Activated CD8-positive, alpha-beta memory T cell treated with anti-CD3 and anti-CD28 coated beads, Interleukin-2, amount 10 ng/mL, durations not matched to agents 7 days and 5 days (primary cell): ENCODE measurements around the gene FAM149B1. TPM values are rescaled to one million over a fixed set of nuclear protein-coding genes. Genes with fewer than 3 reads are reported as not detected.
A peak's percentile ranks its signal among the peaks of the same experiment; 100 is the strongest.

ENCODE experiments used
- ATAC-seq: fragments of 150-1000 bp; cut with Tn5 transposase; one replicate; pipeline ENCODE4 v1.10.0; 2021; ENCODE audit warnings: moderate library complexity
- CTCF ChIA-PET: fragments of 350-600 bp; sonication (Branson Sonifier 250); formaldehyde crosslinking; loops from one replicate; lab custom pipeline; 2021; ENCODE audit warnings: antibody characterized with exemption; lab: Charles Lee
- DNase-seq: peaks from one replicate; pipeline ENCODE4 v3.0.0-alpha.2; 2020
- H3K27ac Mint-ChIP-seq: one replicate; pipeline ENCODE4 v1.8.0; 2021; ENCODE audit warnings: mild to moderate bottlenecking, mixed read lengths
- H3K27me3 Mint-ChIP-seq: one replicate; pipeline ENCODE4 v1.8.0; 2021; ENCODE audit warnings: mixed read lengths
- H3K36me3 Mint-ChIP-seq: one replicate; pipeline ENCODE4 v1.8.0; 2021; ENCODE audit warnings: mild to moderate bottlenecking, mixed read lengths
- H3K4me1 Mint-ChIP-seq: one replicate; pipeline ENCODE4 v1.8.0; 2021; ENCODE audit warnings: mixed read lengths
- H3K4me3 Mint-ChIP-seq: one replicate; pipeline ENCODE4 v1.8.0; 2021; ENCODE audit warnings: mild to moderate bottlenecking, moderate library complexity, mixed read lengths
- H3K9me3 Mint-ChIP-seq: one replicate; pipeline ENCODE4 v1.8.0; 2022; ENCODE audit warnings: low read depth, mixed read lengths
- total RNA-seq, 2 experiments: library from RNA; stranded (reverse); gene quantifications; one replicate each; pipeline ENCODE4 v1.2.3, GENCODE V29; 2021

Gene FAM149B1
- total RNA-seq, 2 experiments from 2014 or later, result 13.4 to 14.7 TPM

GRCh38 chr10:73220989-73221388, 53.1 kb downstream of the FAM149B1 start:
- Mint-ChIP-seq H3K4me1 (no peaks in the 10 kb centered on the region), H3K36me3 (peaks cover 24% of the 10 kb centered on the region), H3K27me3 (no peaks in the 10 kb centered on the region), H3K4me3 (no peak overlapping the region), H3K27ac (no peak overlapping the region), H3K9me3 (no peaks in the 10 kb centered on the region)
- CTCF ChIA-PET, result no interaction called here
- ATAC-seq, result no peak
- DNase-seq, result no peak

GRCh38 chr10:73225518-73225917, 57.6 kb downstream of the FAM149B1 start:
- ATAC-seq (no peak), DNase-seq (no peak)
- Mint-ChIP-seq H3K27ac (no peak overlapping the region), H3K36me3 (peaks cover 8% of the 10 kb centered on the region), H3K4me3 (no peak overlapping the region), H3K27me3 (no peaks in the 10 kb centered on the region), H3K4me1 (no peaks in the 10 kb centered on the region), H3K9me3 (no peaks in the 10 kb centered on the region)
- CTCF ChIA-PET, result no interaction called here

- no peak for DNase-seq
- no peak overlapping the region for H3K4me3 Mint-ChIP-seq
Observed at GRCh38 chr10:73226663-73227062, 58.7 kb downstream of the FAM149B1 start.

GRCh38 chr10:73228247-73228646, 60.3 kb downstream of the FAM149B1 start:
- no peaks in the 10 kb centered on the region for H3K27me3 Mint-ChIP-seq
- no peak overlapping the region for H3K27ac Mint-ChIP-seq
- CTCF ChIA-PET, result no interaction called here
- ATAC-seq (no peak), DNase-seq (no peak)
- no peaks in the 10 kb centered on the region for H3K9me3 Mint-ChIP-seq
- no peaks in the 10 kb centered on the region for H3K4me1 Mint-ChIP-seq
- peaks cover 16% of the 10 kb centered on the region for H3K36me3 Mint-ChIP-seq
- no peak overlapping the region for H3K4me3 Mint-ChIP-seq

More at GRCh38 chr10:73226663-73227062, 58.7 kb downstream of the FAM149B1 start:
- H3K9me3 Mint-ChIP-seq, result no peaks in the 10 kb centered on the region
- H3K36me3 Mint-ChIP-seq, result peaks cover 12% of the 10 kb centered on the region
- no peaks in the 10 kb centered on the region for H3K4me1 Mint-ChIP-seq
- CTCF ChIA-PET, result no interaction called here
- no peak overlapping the region for H3K27ac Mint-ChIP-seq
- ATAC-seq, result no peak
- H3K27me3 Mint-ChIP-seq, result no peaks in the 10 kb centered on the region

GRCh38 chr10:73229567-73229966, 61.6 kb downstream of the FAM149B1 start:
- Mint-ChIP-seq H3K27ac (no peak overlapping the region), H3K36me3 (peaks cover 19% of the 10 kb centered on the region)
- no peak for ATAC-seq

GRCh38 chr10:73232887-73233286, 65.0 kb downstream of the FAM149B1 start:
- Mint-ChIP-seq H3K4me1 (no peaks in the 10 kb centered on the region), H3K27me3 (no peaks in the 10 kb centered on the region), H3K9me3 (no peaks in the 10 kb centered on the region), H3K36me3 (peaks cover 27% of the 10 kb centered on the region), H3K4me3 (no peak overlapping the region), H3K27ac (no peak overlapping the region)
- CTCF ChIA-PET, result interaction anchor here (1.1 kb wide), 1 partner anchor 74 kb away, joined by 3 read pairs; no protein-coding TSS in a partner anchor
- ATAC-seq (no peak), DNase-seq (no peak)

More at GRCh38 chr10:73229567-73229966, 61.6 kb downstream of the FAM149B1 start:
- H3K4me3 Mint-ChIP-seq, result no peak overlapping the region
- H3K9me3 Mint-ChIP-seq, result no peaks in the 10 kb centered on the region
- CTCF ChIA-PET, result no interaction called here
- no peak for DNase-seq
- no peaks in the 10 kb centered on the region for H3K27me3 Mint-ChIP-seq
- no peaks in the 10 kb centered on the region for H3K4me1 Mint-ChIP-seq

GRCh38 chr10:73233883-73234282, 66.0 kb downstream of the FAM149B1 start:
- Mint-ChIP-seq H3K27me3 (no peaks in the 10 kb centered on the region), H3K36me3 (peaks cover 28% of the 10 kb centered on the region), H3K4me1 (no peaks in the 10 kb centered on the region), H3K27ac (no peak overlapping the region), H3K9me3 (no peaks in the 10 kb centered on the region), H3K4me3 (no peak overlapping the region)
- CTCF ChIA-PET, result interaction anchor here (0.7 kb wide), 1 partner anchor 10 kb away, joined by 3 read pairs; no protein-coding TSS in a partner anchor
- ATAC-seq, result no peak
- no peak for DNase-seq

- Mint-ChIP-seq H3K9me3 (no peaks in the 10 kb centered on the region), H3K36me3 (peaks cover 28% of the 10 kb centered on the region), H3K27me3 (no peaks in the 10 kb centered on the region), H3K4me1 (no peaks in the 10 kb centered on the region), H3K27ac (no peak overlapping the region), H3K4me3 (no peak overlapping the region)
- ATAC-seq (no peak), DNase-seq (no peak)
- CTCF ChIA-PET, result no interaction called here
Observed at GRCh38 chr10:73234695-73235094, 66.8 kb downstream of the FAM149B1 start.

GRCh38 chr10:73238990-73239566, 71.2 kb downstream of the FAM149B1 start:
- DNase-seq (no peak), ATAC-seq (no peak)
- Mint-ChIP-seq H3K27me3 (no peaks in the 10 kb centered on the region), H3K4me1 (peaks cover 25% of the 10 kb centered on the region), H3K36me3 (peaks cover 45% of the 10 kb centered on the region), H3K9me3 (no peaks in the 10 kb centered on the region), H3K27ac (no peak overlapping the region), H3K4me3 (no peak overlapping the region)
- CTCF ChIA-PET, result interaction anchor here (0.9 to 1.3 kb wide), 2 partner anchors 8 to 173 kb away, joined by 3 to 4 read pairs; partner anchors contain the start of gene DNAJC9

GRCh38 chr10:73239908-73240307, 72.0 kb downstream of the FAM149B1 start:
- Mint-ChIP-seq H3K27ac (no peak overlapping the region), H3K4me1 (peaks cover 33% of the 10 kb centered on the region), H3K4me3 (no peak overlapping the region), H3K9me3 (no peaks in the 10 kb centered on the region), H3K27me3 (no peaks in the 10 kb centered on the region), H3K36me3 (peaks cover 50% of the 10 kb centered on the region)
- CTCF ChIA-PET, result no interaction called here
- DNase-seq, result no peak
- no peak for ATAC-seq

- ATAC-seq (no peak), DNase-seq (no peak)
- peaks cover 57% of the 10 kb centered on the region for H3K4me1 Mint-ChIP-seq
- peak overlapping the region; percentile 96 for H3K4me3 Mint-ChIP-seq
- no peaks in the 10 kb centered on the region for H3K9me3 Mint-ChIP-seq
- peak overlapping the region; percentile 75 for H3K27ac Mint-ChIP-seq
- H3K27me3 Mint-ChIP-seq, result no peaks in the 10 kb centered on the region
- CTCF ChIA-PET, result interaction anchor here (0.6 to 1.7 kb wide), 3 partner anchors 168 to 264 kb away, joined by 3 read pairs; partner anchors contain the start of gene ANXA7
- peaks cover 64% of the 10 kb centered on the region for H3K36me3 Mint-ChIP-seq
Observed at GRCh38 chr10:73244866-73245477, 77.1 kb downstream of the FAM149B1 start.

GRCh38 chr10:73246322-73246645, 78.4 kb downstream of the FAM149B1 start:
- no peak for ATAC-seq
- Mint-ChIP-seq H3K36me3 (peaks cover 65% of the 10 kb centered on the region), H3K27me3 (no peaks in the 10 kb centered on the region), H3K27ac (peak overlapping the region; percentile 96), H3K4me3 (peak overlapping the region; percentile 96), H3K9me3 (no peaks in the 10 kb centered on the region), H3K4me1 (peaks cover 64% of the 10 kb centered on the region)
- no peak for DNase-seq
- CTCF ChIA-PET, result interaction anchor here (0.6 to 2.2 kb wide), 9 partner anchors 8 to 398 kb away, joined by 3 to 12 read pairs (median 4); partner anchors contain the start of genes ANXA7 and P4HA1

- CTCF ChIA-PET, result interaction anchor here (0.6 to 2.2 kb wide), 8 partner anchors 8 to 397 kb away, joined by 3 to 12 read pairs (median 4); partner anchors contain the start of gene P4HA1
- no peaks in the 10 kb centered on the region for H3K9me3 Mint-ChIP-seq
- peaks cover 68% of the 10 kb centered on the region for H3K36me3 Mint-ChIP-seq
- H3K27ac Mint-ChIP-seq, result peak within 1 kb of the TSS; percentile 96
- H3K4me3 Mint-ChIP-seq, result peak within 1 kb of the TSS; percentile 96
- H3K27me3 Mint-ChIP-seq, result no peaks in the 10 kb centered on the region
- DNase-seq, result peak; percentile 98
- H3K4me1 Mint-ChIP-seq, result peaks cover 67% of the 10 kb centered on the region
- ATAC-seq, result peak; percentile 95
Observed at GRCh38 chr10:73246646-73247508, 79.0 kb downstream of the FAM149B1 start, which contains the start of gene DNAJC9. Gene DNAJC9 (minus strand): TSS chr10:73247255. CDS start chr10:73247189, 66 bp downstream.
